HG03196 (cell line): ENCODE measurements around the gene LPIN2.
A peak's percentile ranks its signal among the peaks of the same experiment; 100 is the strongest.
"Not testable (repeated sequence)": the region's sequence is repeated elsewhere in the genome, so short reads cannot be mapped to it uniquely, and the experiment has no call there.

Source experiments
- ATAC-seq: cut with Tn5 transposase; IDR thresholded peaks from one replicate; pipeline ENCODE4 v1.9.1; 2021; ENCODE audit not compliant: unreplicated experiment

The LPIN2 gene

GRCh38 chr18:3013024-3013804 is at the start of gene LPIN2:
LPIN2 (minus strand) TSS chr18:3013144; CDS start chr18:2960840, 52,304 bp downstream.
- peak; percentile 86 for ATAC-seq

GRCh38 chr18:3061581-3062312 is 48.8 kb upstream of the LPIN2 start:
- ATAC-seq = no peak

- no peak for ATAC-seq
Observed at GRCh38 chr18:3060667-3061580, 48.0 kb upstream of the LPIN2 start.

GRCh38 chr18:3059272-3059671 is 46.3 kb upstream of the LPIN2 start:
- no peak for ATAC-seq

GRCh38 chr18:3058328-3059191 is 45.6 kb upstream of the LPIN2 start:
- no peak for ATAC-seq

- ATAC-seq = no peak
Observed at GRCh38 chr18:3057526-3057925, 44.6 kb upstream of the LPIN2 start.

GRCh38 chr18:3056311-3056710 is 43.4 kb upstream of the LPIN2 start:
- ATAC-seq = no peak

GRCh38 chr18:3055816-3056215 is 42.9 kb upstream of the LPIN2 start:
- no peak for ATAC-seq

GRCh38 chr18:3055186-3055728 is 42.3 kb upstream of the LPIN2 start:
- ATAC-seq = no peak

- no peak for ATAC-seq
Observed at GRCh38 chr18:3054780-3055179, 41.8 kb upstream of the LPIN2 start.

GRCh38 chr18:3054214-3054613 is 41.3 kb upstream of the LPIN2 start:
- ATAC-seq = no peak

GRCh38 chr18:3053081-3053480 is 40.1 kb upstream of the LPIN2 start:
- ATAC-seq = no peak

GRCh38 chr18:3052411-3052758 is 39.4 kb upstream of the LPIN2 start:
- no peak for ATAC-seq

- ATAC-seq = no peak
Observed at GRCh38 chr18:3051718-3052410, 38.9 kb upstream of the LPIN2 start.

- not testable (repeated sequence) for ATAC-seq
Observed at GRCh38 chr18:3049897-3050454, 37.0 kb upstream of the LPIN2 start.

GRCh38 chr18:3048820-3049349 is 35.9 kb upstream of the LPIN2 start:
- no peak for ATAC-seq

- ATAC-seq = no peak
Observed at GRCh38 chr18:3048121-3048520, 35.2 kb upstream of the LPIN2 start.

GRCh38 chr18:3046216-3046808 is 33.4 kb upstream of the LPIN2 start:
- ATAC-seq = no peak
